ENCODE measurements around the gene ARRDC1.

- TF ChIP-seq CTCF (tag by site-specific recombination; IDR thresholded peaks at IDR 0.05) (no peak), ZBTB21 (tag by site-specific recombination; IDR thresholded peaks at IDR 0.05) (no peak), YY1 (tag by site-specific recombination; IDR thresholded peaks at IDR 0.05) (no peak), ZNF777 (tag by site-specific recombination; IDR thresholded peaks at IDR 0.05; ENCODE audit: borderline replicate concordance) (no peak), ZNF530 (tag by site-specific recombination; IDR thresholded peaks at IDR 0.05; ENCODE audit: low read depth) (no peak), ZNF585B (tag by site-specific recombination; IDR thresholded peaks at IDR 0.05) (no peak), TRIM28 (IDR thresholded peaks at IDR 0.05; ENCODE audit: borderline replicate concordance, low read length) (no peak), SP2 (tag by site-specific recombination; IDR thresholded peaks at IDR 0.05) (no peak)
Observed at GRCh38 chr9:137615387-137615871, 9.9 kb downstream of the ARRDC1 start.
